Neural cell (in vitro differentiated cells): ENCODE data around the gene CSGALNACT2. TPM values are rescaled to one million over a fixed set of nuclear protein-coding genes. Genes with fewer than 3 reads are reported as not detected.

Experiments used
- H2AFZ ChIP-seq: fragments of 200-600, 300-800 bp; sonication (generic), shearing (Covaris generic); 2 replicates; pipeline ENCODE4 v1.6.0; 2014; ENCODE audit warnings: low read depth, mild to moderate bottlenecking, antibody characterized with exemption, low read length, moderate library complexity
- H3F3A ChIP-seq: fragments of 200-600 bp; shearing (Covaris generic); 2 replicates; pipeline ENCODE4 v1.6.1; 2016; ENCODE audit warnings: mild to moderate bottlenecking, moderate library complexity, mixed read lengths, antibody characterized with exemption, low read length; ENCODE audit not compliant: insufficient read depth, poor library complexity, severe bottlenecking
- H3K27ac ChIP-seq: fragments of 200-600, 300-800 bp; sonication (generic), shearing (Covaris generic); 2 replicates; pipeline ENCODE4 v1.5.1; 2014; ENCODE audit warnings: mild to moderate bottlenecking, low read length, moderate library complexity
- H3K27me3 ChIP-seq: fragments of 300-800, 200-600 bp; sonication (generic), shearing (Covaris generic); 2 replicates; pipeline ENCODE4 v1.6.0; 2014; ENCODE audit warnings: mild to moderate bottlenecking, low read depth, low read length, moderate library complexity; ENCODE audit not compliant: insufficient read depth
- H3K36me3 ChIP-seq: fragments of 300-800, 200-600 bp; sonication (generic), shearing (Covaris generic); 2 replicates; pipeline ENCODE4 v1.5.1; 2014; ENCODE audit warnings: mild to moderate bottlenecking, antibody characterized with exemption, low read length, moderate library complexity; ENCODE audit not compliant: insufficient read depth
- H3K4me2 ChIP-seq: fragments of 300-800, 200-600 bp; sonication (generic), shearing (Covaris generic); 2 replicates; pipeline ENCODE4 v1.6.0; 2014; ENCODE audit warnings: mild to moderate bottlenecking, low read length
- H3K4me3 ChIP-seq: fragments of 300-800, 200-600 bp; sonication (generic), shearing (Covaris generic); 2 replicates; pipeline ENCODE4 v1.5.1; 2014; ENCODE audit warnings: mild to moderate bottlenecking, low read length, moderate library complexity
- H3K79me2 ChIP-seq: fragments of 200-600 bp; shearing (Covaris generic); replicated peaks from 2 replicates; pipeline ENCODE4 v1.6.0; 2014; ENCODE audit warnings: mild to moderate bottlenecking, low read length, moderate library complexity; ENCODE audit not compliant: insufficient read depth
- H3K9ac ChIP-seq: fragments of 300-800, 200-600 bp; sonication (generic), shearing (Covaris generic); 2 replicates; pipeline ENCODE4 v1.6.1; 2016; ENCODE audit warnings: mild to moderate bottlenecking, low read length, mixed read lengths
- H3K9me2 ChIP-seq: fragments of 200-600 bp; shearing (Covaris generic); 2 replicates; pipeline ENCODE4 v1.6.1; 2016; ENCODE audit warnings: mild to moderate bottlenecking, low read length, mixed read lengths; ENCODE audit not compliant: insufficient read depth
- H3K9me3 ChIP-seq: fragments of 200-600, 300-800 bp; sonication (generic), shearing (Covaris generic); 2 replicates; pipeline ENCODE4 v1.6.1; 2016; ENCODE audit warnings: mild to moderate bottlenecking, mixed run types, low read length, moderate library complexity, mixed read lengths
- H4K20me1 ChIP-seq: fragments of 200-600 bp; shearing (Covaris generic); 2 replicates; pipeline ENCODE4 v1.6.1; 2016; ENCODE audit warnings: mild to moderate bottlenecking, mixed run types; ENCODE audit not compliant: insufficient read depth
- CTCF ChIP-seq: fragments of 450-650 bp; IDR thresholded peaks from 2 replicates; pipeline ENCODE4 v1.5.1; 2014; ENCODE audit warnings: antibody characterized with exemption, mild to moderate bottlenecking, moderate library complexity; ENCODE audit not compliant: poor library complexity, severe bottlenecking
- EP300 ChIP-seq: fragments of 450-650 bp; conservative IDR thresholded peaks from 2 replicates; pipeline ENCODE4 v1.6.1; 2014; ENCODE audit warnings: antibody characterized with exemption, mild to moderate bottlenecking, moderate library complexity; ENCODE audit not compliant: poor library complexity, severe bottlenecking
- EZH2 ChIP-seq: fragments of 200-600, 300-800 bp; shearing (Covaris generic), sonication (generic); IDR thresholded peaks from 2 replicates; pipeline ENCODE4 v1.6.1; 2014; ENCODE audit warnings: antibody characterized with exemption, low read length, borderline replicate concordance, mild to moderate bottlenecking; ENCODE audit not compliant: insufficient read depth, poor library complexity, severe bottlenecking
- MXI1 ChIP-seq: fragments of 450-650 bp; conservative IDR thresholded peaks from 2 replicates; pipeline ENCODE4 v1.6.1; 2014; ENCODE audit warnings: antibody characterized with exemption, mild to moderate bottlenecking; ENCODE audit not compliant: poor library complexity, severe bottlenecking
- POLR2AphosphoS5 ChIP-seq: IDR thresholded peaks from 2 replicates; pipeline ENCODE4 v1.6.1; 2012
- RAD21 ChIP-seq: fragments of 450-650 bp; conservative IDR thresholded peaks from 2 replicates; pipeline ENCODE4 v1.6.1; 2014; ENCODE audit warnings: antibody characterized with exemption, mild to moderate bottlenecking, moderate library complexity
- REST ChIP-seq: IDR thresholded peaks from 2 replicates; pipeline ENCODE4 v1.6.1; 2012; ENCODE audit warnings: borderline replicate concordance
- SMC3 ChIP-seq: fragments of 450-650 bp; conservative IDR thresholded peaks from 2 replicates; pipeline ENCODE4 v1.6.1; 2014; ENCODE audit warnings: antibody characterized with exemption, mild to moderate bottlenecking, moderate library complexity; ENCODE audit not compliant: poor library complexity
- TAF1 ChIP-seq: IDR thresholded peaks from 2 replicates; pipeline ENCODE4 v1.6.1; 2012; ENCODE audit warnings: low read depth
- polyA plus RNA-seq: library from polyadenylated mRNA; depleted of rRNA; stranded (reverse); fragments of >200 nt; gene quantifications from 2 replicates; pipeline ENCODE4 v1.2.3, GENCODE V29; 2014

The CSGALNACT2 gene
- polyA plus RNA-seq, 1 donor from 2014 or later: 20.7 TPM

- no peak overlapping the region for H3K4me2 ChIP-seq
- H3K9me3 ChIP-seq: no peaks in the 10 kb centered on the region
- H3K79me2 ChIP-seq: no peaks in the 10 kb centered on the region
- no peak overlapping the region for H3K9ac ChIP-seq
- no peaks in the 10 kb centered on the region for H3K9me2 ChIP-seq
- H2AFZ ChIP-seq: no peak overlapping the region
- H3F3A ChIP-seq: no peaks in the 10 kb centered on the region
- TF ChIP-seq RAD21: no peak
- no peak for TF ChIP-seq CTCF
- TF ChIP-seq EZH2: no peak
- no peak for TF ChIP-seq TAF1
- no peak for TF ChIP-seq SMC3
- no peak for TF ChIP-seq MXI1
- no peak for TF ChIP-seq EP300
- TF ChIP-seq REST: no peak
- TF ChIP-seq POLR2AphosphoS5: no peak
- no peaks in the 10 kb centered on the region for H3K36me3 ChIP-seq
- H3K27ac ChIP-seq: no peak overlapping the region
- no peak overlapping the region for H3K4me3 ChIP-seq
- no peaks in the 10 kb centered on the region for H3K27me3 ChIP-seq
- no peaks in the 10 kb centered on the region for H4K20me1 ChIP-seq
Measured at GRCh38 chr10:43196131-43196980, 58.1 kb downstream of the CSGALNACT2 start.

GRCh38 chr10:43196981-43197833, 59.0 kb downstream of the CSGALNACT2 start:
- no peaks in the 10 kb centered on the region for H3F3A ChIP-seq
- no peaks in the 10 kb centered on the region for H3K27me3 ChIP-seq
- no peaks in the 10 kb centered on the region for H3K36me3 ChIP-seq
- H3K79me2 ChIP-seq: no peaks in the 10 kb centered on the region
- H2AFZ ChIP-seq: no peak overlapping the region
- H3K9ac ChIP-seq: no peak overlapping the region
- no peak overlapping the region for H3K27ac ChIP-seq
- H3K9me2 ChIP-seq: no peaks in the 10 kb centered on the region
- no peak overlapping the region for H3K4me2 ChIP-seq
- H3K4me3 ChIP-seq: no peak overlapping the region
- H3K9me3 ChIP-seq: no peaks in the 10 kb centered on the region
- TF ChIP-seq MXI1 (no peak), CTCF (no peak), POLR2AphosphoS5 (no peak)
- no peaks in the 10 kb centered on the region for H4K20me1 ChIP-seq
